Endodermal cell (in vitro differentiated cells): Measurements from ENCODE around the gene ADGRG3. TPM values are rescaled to one million over a fixed set of nuclear protein-coding genes. Genes with fewer than 3 reads are reported as not detected.

Experiments used
- DNase-seq: peaks from one replicate; pipeline ENCODE4 v3.0.0-alpha.2; 2017
- H3K27ac ChIP-seq: 2 replicates; pipeline ENCODE4 v1.5.1; 2013; ENCODE audit warnings: mild to moderate bottlenecking, low read depth, low read length, moderate library complexity
- H3K27me3 ChIP-seq: 2 replicates; pipeline ENCODE4 v1.6.1; 2013; ENCODE audit warnings: mild to moderate bottlenecking, low read length, moderate library complexity; ENCODE audit not compliant: insufficient read depth, control insufficient read depth, poor library complexity, severe bottlenecking
- H3K36me3 ChIP-seq: 2 replicates; pipeline ENCODE4 v1.7.0; 2013; ENCODE audit warnings: mild to moderate bottlenecking, low read length, moderate library complexity; ENCODE audit not compliant: control insufficient read depth, insufficient read depth
- H3K4me1 ChIP-seq: one replicate; pipeline ENCODE4 v1.7.0; 2013; ENCODE audit warnings: low read length; ENCODE audit not compliant: control insufficient read depth, insufficient read depth
- H3K4me3 ChIP-seq: 2 replicates; pipeline ENCODE4 v1.5.1; 2013; ENCODE audit warnings: mild to moderate bottlenecking, low read length, moderate library complexity
- H3K9ac ChIP-seq: 2 replicates; pipeline ENCODE4 v1.6.1; 2013; ENCODE audit warnings: mild to moderate bottlenecking, low read length, moderate library complexity; ENCODE audit not compliant: poor library complexity, severe bottlenecking; ENCODE audit errors: extremely low read depth
- H3K9me3 ChIP-seq: 2 replicates; pipeline ENCODE4 v1.6.1; 2013; ENCODE audit warnings: mild to moderate bottlenecking, low read length, moderate library complexity; ENCODE audit not compliant: control insufficient read depth
- H3K27ac Mint-ChIP-seq: 2 replicates; pipeline ENCODE4 v1.8.0; 2020; ENCODE audit warnings: mixed read lengths
- H3K27me3 Mint-ChIP-seq: 2 replicates; pipeline ENCODE4 v1.8.0; 2021; ENCODE audit warnings: mild to moderate bottlenecking, mixed read lengths; ENCODE audit not compliant: insufficient read depth
- H3K36me3 Mint-ChIP-seq: 2 replicates; pipeline ENCODE4 v1.8.0; 2020; ENCODE audit warnings: low read depth, mixed read lengths
- H3K4me1 Mint-ChIP-seq: 2 replicates; pipeline ENCODE4 v1.8.0; 2020; ENCODE audit warnings: mixed read lengths
- H3K4me3 Mint-ChIP-seq: 2 replicates; pipeline ENCODE4 v1.8.0; 2020; ENCODE audit warnings: mild to moderate bottlenecking, moderate library complexity, mixed read lengths
- H3K9me3 Mint-ChIP-seq: 2 replicates; pipeline ENCODE4 v1.8.0; 2020; ENCODE audit warnings: mild to moderate bottlenecking, mixed read lengths
- CTCF ChIP-seq: fragments of 200-600 bp; sonication (generic); conservative IDR thresholded peaks from 2 replicates; pipeline ENCODE4 v1.5.0; 2021; ENCODE audit warnings: antibody characterized with exemption, mild to moderate bottlenecking
- WGBS, 2 experiments: methylation state at CpG; one replicate each; pipeline versions ENCODE4 v1.1.5 to v1.1.7; 2013; ENCODE audit warnings: missing lambda C conversion rate in 2 of 2, mixed read lengths in 1 of 2; ENCODE audit not compliant: insufficient coverage in 1 of 2, insufficient read length in 1 of 2; 5-methylcytosine and 5-hydroxymethylcytosine counted together
- total RNA-seq, 2 donors: library from RNA; stranded (reverse); fragmentation: NEBNext Ultra II Directional in 1 of 2; extraction: Animal tissue kit (Norgen Biotek cat#: 25700) in 1 of 2; gene quantifications; 2 replicates in 1 of 2; 3 replicates in 1 of 2; pipeline ENCODE4 v1.2.1, GENCODE V29; 2021

Gene ADGRG3
- total RNA-seq, 2 donors from 2014 or later: not detected

- H3K27ac Mint-ChIP-seq: no peak overlapping the region
- 88 to 93% methylated on average over 2 to 3 of the region's 3 CpGs for WGBS, 2 experiments
Measured at GRCh38 chr16:57687363-57687929, 19.3 kb downstream of the ADGRG3 start.

GRCh38 chr16:57688487-57688986, 20.4 kb downstream of the ADGRG3 start:
- Histone ChIP-seq H3K36me3 (no peaks in the 10 kb centered on the region), H3K4me3 (no peak overlapping the region), H3K27me3 (no peaks in the 10 kb centered on the region), H3K27ac (no peak overlapping the region), H3K9me3 (no peaks in the 10 kb centered on the region), H3K9ac (no peak overlapping the region), H3K4me1 (no peaks in the 10 kb centered on the region)
- Mint-ChIP-seq H3K27ac (no peak overlapping the region), H3K4me3 (no peak overlapping the region), H3K36me3 (no peaks in the 10 kb centered on the region), H3K27me3 (peaks cover 1% of the 10 kb centered on the region), H3K9me3 (no peaks in the 10 kb centered on the region), H3K4me1 (peaks cover 9% of the 10 kb centered on the region)
- WGBS, 2 experiments: 82% methylated on average over 4 of the region's 4 CpGs; no CpG with 5 or more reads in 1 of the 2 experiments
- no peak for TF ChIP-seq CTCF
- no peak for DNase-seq

More at GRCh38 chr16:57687363-57687929, 19.3 kb downstream of the ADGRG3 start:
- H3K36me3 ChIP-seq: no peaks in the 10 kb centered on the region
- H3K27me3 Mint-ChIP-seq: peaks cover 1% of the 10 kb centered on the region
- H3K4me1 ChIP-seq: no peaks in the 10 kb centered on the region
- TF ChIP-seq CTCF: no peak
- H3K36me3 Mint-ChIP-seq: no peaks in the 10 kb centered on the region
- no peak overlapping the region for H3K4me3 Mint-ChIP-seq
- no peaks in the 10 kb centered on the region for H3K27me3 ChIP-seq
- no peak overlapping the region for H3K27ac ChIP-seq
- no peak overlapping the region for H3K9ac ChIP-seq
- H3K4me3 ChIP-seq: no peak overlapping the region
- no peaks in the 10 kb centered on the region for H3K9me3 Mint-ChIP-seq
- DNase-seq: no peak
- H3K9me3 ChIP-seq: no peaks in the 10 kb centered on the region
- H3K4me1 Mint-ChIP-seq: peaks cover 9% of the 10 kb centered on the region

- WGBS, 2 experiments: 63 to 83% methylated on average over 8 to 15 of the region's 15 CpGs
- no peaks in the 10 kb centered on the region for H3K36me3 ChIP-seq
- Mint-ChIP-seq H3K27me3 (peaks cover 1% of the 10 kb centered on the region), H3K4me3 (no peak overlapping the region), H3K27ac (no peak overlapping the region), H3K4me1 (peaks cover 9% of the 10 kb centered on the region), H3K36me3 (no peaks in the 10 kb centered on the region), H3K9me3 (no peaks in the 10 kb centered on the region)
- DNase-seq: no peak
- TF ChIP-seq CTCF: no peak
- H3K4me3 ChIP-seq: no peak overlapping the region
- H3K4me1 ChIP-seq: no peaks in the 10 kb centered on the region
- H3K27me3 ChIP-seq: no peaks in the 10 kb centered on the region
- H3K27ac ChIP-seq: no peak overlapping the region
- no peaks in the 10 kb centered on the region for H3K9me3 ChIP-seq
- no peak overlapping the region for H3K9ac ChIP-seq
Measured at GRCh38 chr16:57688987-57689761, 21.1 kb downstream of the ADGRG3 start.
